HG03354 (cell line): ENCODE data around the gene KDM7A.
"Not testable (repeated sequence)": the region's sequence is repeated elsewhere in the genome, so short reads cannot be mapped to it uniquely, and the experiment has no call there.

ENCODE experiments used
- ATAC-seq: cut with Tn5 transposase; IDR thresholded peaks from one replicate; pipeline ENCODE4 v1.9.1; 2021; ENCODE audit warnings: mild to moderate bottlenecking; ENCODE audit not compliant: unreplicated experiment, poor library complexity, severe bottlenecking

KDM7A gene

DNA sequence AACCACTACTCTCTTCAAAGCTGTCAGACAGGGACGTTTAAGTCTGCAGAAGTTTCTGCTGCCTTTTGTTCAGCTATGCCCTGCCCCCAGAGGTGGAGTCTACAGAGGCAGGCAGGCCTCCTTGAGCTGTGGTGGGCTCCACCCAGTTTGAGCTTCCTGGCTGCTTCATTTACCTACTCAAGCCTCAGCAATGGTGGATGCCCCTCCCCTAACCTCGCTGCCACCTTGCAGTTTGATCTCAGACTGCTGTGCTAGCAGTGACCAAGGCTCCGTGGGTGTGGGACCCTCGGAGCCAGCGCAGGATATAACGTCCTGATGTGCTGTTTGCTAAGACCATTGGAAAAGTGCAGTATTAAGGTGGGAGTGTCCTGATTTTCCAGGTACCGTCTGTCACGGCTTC lies 68.0 kb downstream of the KDM7A start:
- ATAC-seq, result not testable (repeated sequence)

DNA sequence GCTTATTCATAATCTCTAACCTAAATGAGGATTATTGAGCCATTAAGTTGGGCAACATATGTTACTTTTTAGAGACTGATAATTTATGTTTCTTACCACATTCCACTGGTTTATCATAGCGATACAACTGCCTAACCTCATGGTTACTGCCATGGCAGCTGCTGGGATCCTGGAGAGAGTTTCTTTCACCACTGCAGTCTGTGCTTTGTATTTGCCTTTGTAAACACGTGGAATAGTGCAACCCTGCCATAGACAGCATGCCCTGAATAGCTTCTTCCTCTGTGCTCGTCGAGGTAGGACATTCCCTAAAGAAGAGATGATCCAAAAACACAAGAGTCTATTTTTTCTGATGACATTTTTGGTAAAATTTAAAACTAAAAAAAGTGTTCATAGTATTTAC lies 80.3 kb downstream of the KDM7A start:
- ATAC-seq, result no peak

DNA sequence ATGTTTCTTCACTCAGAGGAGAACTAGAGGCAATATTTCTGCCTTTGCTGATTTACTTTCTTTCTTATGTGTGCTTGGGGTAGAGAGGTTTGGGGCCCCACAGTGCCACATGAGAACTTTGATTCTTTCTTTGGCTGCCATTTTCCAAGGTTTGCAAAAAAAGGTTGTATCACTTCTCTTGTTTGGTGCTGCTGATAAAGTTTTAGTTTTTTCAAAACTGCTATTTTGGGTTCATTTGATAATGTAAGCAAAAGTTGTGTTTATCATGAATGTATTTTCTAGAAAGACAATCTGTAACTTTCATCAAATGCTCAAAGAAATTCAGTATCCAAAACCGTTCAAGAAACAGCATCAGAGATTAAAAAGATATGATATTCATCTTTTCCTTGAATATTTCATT lies 83.4 kb downstream of the KDM7A start:
- ATAC-seq, result no peak

- no peak for ATAC-seq
These were observed 91.3 kb downstream of the KDM7A start for GRCh38 chr7:140085447-140085846.

- ATAC-seq, result peak; percentile 85
These were observed 91.8 kb downstream of the KDM7A start for GRCh38 chr7:140084972-140085371.

GRCh38 chr7:140084142-140084655 lies 92.6 kb downstream of the KDM7A start:
- ATAC-seq, result no peak

DNA sequence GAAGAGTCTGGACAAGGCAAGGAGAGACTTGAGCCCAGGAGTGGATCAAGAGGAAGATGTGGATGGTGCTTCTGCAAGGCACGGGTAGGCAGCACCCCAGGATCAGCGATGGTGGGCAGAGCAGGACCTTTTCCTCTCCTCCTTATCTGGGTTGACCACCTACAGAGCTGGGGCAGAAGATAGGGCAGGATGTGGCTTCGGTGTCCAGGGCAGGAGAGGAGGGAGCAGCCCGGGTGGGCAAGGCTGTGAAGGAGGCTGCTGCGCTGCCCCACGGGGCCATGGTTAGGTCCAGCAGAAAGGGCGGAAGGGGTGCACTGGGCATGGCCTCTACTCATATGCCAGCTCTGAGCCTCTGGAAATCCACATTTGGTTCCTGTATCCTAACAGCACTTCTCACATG lies 94.0 kb downstream of the KDM7A start:
- no peak for ATAC-seq

DNA sequence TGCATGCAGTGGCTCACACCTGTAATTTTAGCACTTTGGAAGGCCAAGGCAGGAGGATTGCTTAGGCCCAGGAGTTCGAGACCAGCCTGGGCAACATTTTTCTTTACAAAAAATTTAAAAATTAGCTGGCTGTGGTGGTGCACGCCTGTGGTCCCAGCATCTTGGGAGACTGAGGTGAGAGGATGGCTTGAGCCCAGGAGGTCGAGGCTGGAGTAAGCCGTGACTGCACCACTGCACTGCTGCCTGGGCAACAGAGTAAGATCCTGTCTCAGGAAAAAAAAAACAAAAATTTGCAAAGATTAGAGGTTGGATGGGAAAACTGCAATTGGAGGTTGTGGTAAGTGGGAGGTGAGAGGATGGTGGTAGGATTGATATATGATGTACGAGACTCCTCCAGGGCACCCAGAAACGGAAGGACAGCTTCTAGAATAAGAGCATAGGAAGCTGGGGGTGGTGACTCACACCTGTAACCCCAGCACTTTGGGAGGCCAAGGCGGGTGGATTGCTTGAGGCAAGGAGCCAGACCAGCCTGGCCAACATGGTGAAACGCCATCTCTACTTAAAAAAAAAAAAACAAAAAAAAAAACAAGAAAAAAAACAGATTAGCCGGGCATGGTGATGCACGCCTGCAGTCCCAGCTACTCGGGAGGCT lies 94.9 kb downstream of the KDM7A start:
- no peak for ATAC-seq

DNA sequence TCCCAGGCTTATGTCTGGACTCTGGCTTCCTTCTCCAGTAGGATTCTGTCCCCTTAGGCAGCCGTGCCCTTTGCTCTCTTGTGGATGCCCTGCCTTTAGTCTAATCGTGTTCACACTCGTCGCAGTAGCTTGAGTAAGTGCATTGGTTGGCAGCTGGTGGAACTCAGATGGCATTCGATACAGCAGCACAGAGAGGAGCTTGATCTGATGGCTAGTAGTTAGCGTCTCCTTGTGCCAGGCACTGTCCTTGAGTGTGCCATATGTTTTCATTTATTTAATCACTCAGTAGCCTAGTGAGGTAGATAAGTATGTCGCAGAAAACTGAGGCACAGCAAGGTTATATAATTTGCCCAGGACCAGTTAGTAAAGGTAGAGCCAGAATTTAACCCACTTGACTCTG lies 95.9 kb downstream of the KDM7A start:
- no peak for ATAC-seq

DNA sequence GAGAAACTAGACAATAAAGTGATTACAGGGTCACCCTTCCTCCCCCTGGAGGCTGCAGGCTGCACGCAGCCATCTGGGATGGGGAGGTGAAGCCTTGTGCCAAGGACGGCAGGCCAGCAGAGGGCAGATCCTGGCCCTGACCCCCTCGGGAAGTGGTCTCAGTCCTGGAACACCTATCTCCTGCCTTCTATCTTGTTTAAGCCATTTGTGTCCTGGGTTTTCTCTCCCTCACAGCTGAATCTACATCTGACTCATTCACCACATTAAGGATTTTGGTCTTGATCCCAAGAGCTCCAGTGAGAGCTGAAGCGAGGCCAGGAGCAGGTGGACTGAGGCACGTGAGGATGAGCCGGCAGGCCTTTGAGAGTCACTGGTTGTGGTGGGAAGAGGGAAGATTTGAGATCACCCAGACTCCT lies 97.7 kb downstream of the KDM7A start:
- no peak for ATAC-seq

- no peak for ATAC-seq
These were observed 98.4 kb downstream of the KDM7A start for GRCh38 chr7:140078392-140078791.

- no peak for ATAC-seq
These were observed 102.0 kb downstream of the KDM7A start for GRCh38 chr7:140074780-140075179.

DNA sequence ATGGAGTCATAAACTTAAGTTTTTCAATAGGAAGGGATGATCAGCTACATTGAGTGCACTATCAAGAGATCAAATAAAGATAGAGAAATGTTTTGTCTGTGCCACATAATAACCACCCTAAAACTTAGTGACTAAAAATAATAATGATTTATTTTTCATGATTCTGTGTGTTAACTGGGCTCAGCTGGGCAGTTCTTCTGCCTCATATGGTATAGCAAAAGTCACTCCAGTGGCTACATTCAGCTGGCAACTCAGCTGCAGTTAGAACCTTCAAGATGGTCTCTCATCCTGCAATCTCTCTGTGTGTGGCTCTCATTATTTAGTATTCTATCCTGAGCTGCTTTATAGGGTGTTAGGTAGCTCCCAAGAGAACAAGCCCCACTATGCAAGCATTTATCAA lies 106.2 kb downstream of the KDM7A start:
- ATAC-seq, result no peak

- no peak for ATAC-seq
These were observed 107.4 kb downstream of the KDM7A start for GRCh38 chr7:140069298-140069949.

GRCh38 chr7:140068033-140068432 lies 108.8 kb downstream of the KDM7A start:
- ATAC-seq, result no peak

DNA sequence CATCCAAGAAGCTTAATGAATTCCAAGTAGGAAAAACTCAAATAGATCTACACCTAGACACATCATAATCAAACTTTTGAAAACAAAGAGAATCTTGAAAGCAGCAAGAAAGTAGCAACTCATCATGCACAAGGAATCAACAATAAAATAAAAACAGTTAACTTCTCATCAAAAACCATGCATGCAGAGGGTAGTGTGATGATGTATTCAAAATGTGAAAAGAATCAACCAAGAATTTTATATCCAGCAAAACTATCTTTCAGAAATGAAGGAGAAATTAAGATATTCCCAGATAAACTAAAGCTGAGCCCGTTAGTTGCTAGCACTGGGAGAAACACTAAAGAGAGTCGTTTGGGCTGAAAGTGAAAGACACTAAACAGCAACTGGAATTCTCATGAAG lies 109.7 kb downstream of the KDM7A start:
- no peak for ATAC-seq

DNA sequence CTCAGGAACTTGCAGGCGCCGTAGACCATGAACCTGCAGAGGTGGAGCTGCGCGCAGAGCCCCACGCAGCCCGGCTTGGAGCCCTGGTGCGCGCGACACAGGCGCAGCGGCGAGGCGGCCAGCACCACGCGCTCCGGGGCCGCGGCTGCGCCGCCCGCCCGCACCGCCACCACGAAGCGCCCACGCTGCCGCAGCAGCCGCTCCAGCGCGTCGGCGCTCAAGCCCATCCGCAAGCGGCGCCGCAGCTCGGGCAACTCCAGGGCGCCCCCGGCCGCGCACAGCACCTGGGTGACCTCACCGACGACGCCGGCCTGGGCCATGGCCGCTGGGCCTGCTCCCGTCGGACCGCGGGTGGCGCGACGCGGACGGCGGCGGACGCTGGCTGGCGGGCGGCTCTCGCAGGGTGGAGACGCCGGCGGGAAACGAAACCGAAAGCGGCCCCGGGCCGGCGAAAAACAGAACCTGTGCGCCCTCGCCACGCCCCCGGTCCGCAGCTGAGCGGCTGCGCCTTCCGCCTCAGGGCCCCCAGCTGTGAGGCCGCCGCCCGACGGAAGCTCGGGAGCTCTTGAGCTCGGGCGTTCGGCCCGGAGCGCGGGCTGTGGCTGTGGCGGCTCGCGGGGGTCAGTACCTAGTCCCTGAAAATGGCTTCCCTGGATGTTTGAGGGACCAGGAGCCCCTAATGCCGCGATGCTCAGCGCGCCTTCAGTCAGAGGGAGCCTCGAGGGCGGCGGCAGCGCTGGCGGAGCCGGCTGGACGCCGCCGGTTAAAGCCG lies 114.1 kb downstream of the KDM7A start, which contains the start of gene PARP12:
PARP12 (minus strand) TSS at position 424 of the 772 bp plus-strand sequence; CDS start at position 320, 104 bp downstream.
- ATAC-seq, result peak; percentile 92

- peak; percentile 59 for ATAC-seq
These were observed 114.7 kb downstream of the KDM7A start for GRCh38 chr7:140062118-140062527.

DNA sequence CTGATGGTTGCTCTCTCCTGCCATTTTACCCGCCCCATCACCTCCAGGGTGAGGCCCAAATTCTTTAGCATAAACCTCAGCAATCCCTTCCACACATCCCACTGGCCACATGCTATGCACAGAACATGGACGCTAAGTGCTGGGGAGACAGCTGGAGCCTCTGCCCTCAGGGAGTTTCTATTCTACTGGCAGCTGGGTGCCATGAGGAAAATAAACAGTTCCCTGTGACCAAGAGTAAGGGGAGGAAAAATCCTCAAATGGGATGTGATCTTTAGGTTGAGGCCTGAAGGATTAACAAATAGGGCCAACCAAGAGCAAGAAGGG lies 115.2 kb downstream of the KDM7A start:
- no peak for ATAC-seq

DNA sequence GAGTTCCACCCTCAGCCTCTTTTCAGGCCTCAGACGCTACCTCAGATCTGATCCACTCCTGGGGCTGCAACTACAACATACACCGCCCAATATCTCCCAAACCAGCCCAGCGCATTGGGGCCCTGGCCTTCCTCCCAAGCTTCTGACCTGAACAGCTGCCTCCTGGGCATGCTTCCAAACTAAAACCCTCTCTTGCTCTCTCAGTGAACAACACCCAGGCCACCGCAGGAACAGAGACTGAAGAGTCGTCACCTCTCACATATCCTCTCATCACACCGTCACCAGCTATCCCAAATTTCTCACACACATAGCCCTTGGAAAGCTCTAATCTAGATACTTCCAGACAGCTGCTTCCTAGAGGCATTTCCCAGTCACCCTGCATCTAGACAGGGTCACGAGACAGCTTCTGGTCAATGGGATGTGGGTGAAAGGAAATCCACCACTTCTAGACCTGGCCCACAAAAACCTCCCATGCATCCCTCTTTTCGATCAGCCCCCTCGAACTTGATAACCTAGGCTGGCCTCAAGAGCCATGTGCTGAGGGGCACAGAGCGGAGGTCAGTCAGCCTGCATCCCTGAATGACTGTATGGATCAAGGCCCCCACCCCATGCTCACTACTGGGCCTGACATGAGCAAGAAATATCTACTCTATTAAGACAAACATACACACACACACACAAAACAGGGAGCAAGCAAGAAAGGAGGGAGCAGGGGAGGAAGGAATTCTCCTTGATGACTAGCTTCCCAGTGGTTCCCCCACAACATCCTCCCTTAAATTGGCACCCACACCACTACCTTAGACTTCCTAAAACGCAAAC lies 115.8 kb downstream of the KDM7A start:
- ATAC-seq, result no peak
